Measurements from ENCODE around the gene FLAD1.

DNA sequence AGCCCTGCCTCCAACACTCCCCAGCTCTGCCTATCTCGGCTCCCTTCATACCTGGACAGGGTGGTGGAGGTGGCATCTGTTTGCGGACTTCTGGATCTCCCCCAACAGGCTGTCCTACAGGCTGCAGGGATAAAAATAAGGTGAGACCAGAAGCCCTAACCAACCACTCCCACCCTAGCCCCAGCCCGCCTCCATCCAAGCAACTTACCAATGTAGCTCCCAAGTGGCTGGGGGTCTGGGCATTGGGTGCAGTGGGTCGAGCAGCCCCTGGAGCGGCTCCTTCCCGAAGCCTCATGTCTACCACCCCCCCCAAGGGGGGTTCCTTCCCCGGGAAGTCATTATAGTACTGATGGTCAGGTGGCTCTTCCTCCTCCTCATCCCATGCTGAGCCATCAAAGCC, 17.0 kb upstream of the FLAD1 start:
- TF ChIP-seq POLR2A (IDR thresholded peaks at IDR 0.05) = no peak
- TF ChIP-seq, protein P1, sequence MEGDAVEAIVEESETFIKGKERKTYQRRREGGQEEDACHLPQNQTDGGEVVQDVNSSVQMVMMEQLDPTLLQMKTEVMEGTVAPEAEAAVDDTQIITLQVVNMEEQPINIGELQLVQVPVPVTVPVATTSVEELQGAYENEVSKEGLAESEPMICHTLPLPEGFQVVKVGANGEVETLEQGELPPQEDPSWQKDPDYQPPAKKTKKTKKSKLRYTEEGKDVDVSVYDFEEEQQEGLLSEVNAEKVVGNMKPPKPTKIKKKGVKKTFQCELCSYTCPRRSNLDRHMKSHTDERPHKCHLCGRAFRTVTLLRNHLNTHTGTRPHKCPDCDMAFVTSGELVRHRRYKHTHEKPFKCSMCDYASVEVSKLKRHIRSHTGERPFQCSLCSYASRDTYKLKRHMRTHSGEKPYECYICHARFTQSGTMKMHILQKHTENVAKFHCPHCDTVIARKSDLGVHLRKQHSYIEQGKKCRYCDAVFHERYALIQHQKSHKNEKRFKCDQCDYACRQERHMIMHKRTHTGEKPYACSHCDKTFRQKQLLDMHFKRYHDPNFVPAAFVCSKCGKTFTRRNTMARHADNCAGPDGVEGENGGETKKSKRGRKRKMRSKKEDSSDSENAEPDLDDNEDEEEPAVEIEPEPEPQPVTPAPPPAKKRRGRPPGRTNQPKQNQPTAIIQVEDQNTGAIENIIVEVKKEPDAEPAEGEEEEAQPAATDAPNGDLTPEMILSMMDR (IDR thresholded peaks at IDR 0.05) = no peak
- TF ChIP-seq POLR2AphosphoS5 (IDR thresholded peaks at IDR 0.05; ENCODE audit: insufficient read depth in 1 of 2, low read depth in 1 of 2) = no peak
